ENCODE data around the gene EEPD1.

DNA sequence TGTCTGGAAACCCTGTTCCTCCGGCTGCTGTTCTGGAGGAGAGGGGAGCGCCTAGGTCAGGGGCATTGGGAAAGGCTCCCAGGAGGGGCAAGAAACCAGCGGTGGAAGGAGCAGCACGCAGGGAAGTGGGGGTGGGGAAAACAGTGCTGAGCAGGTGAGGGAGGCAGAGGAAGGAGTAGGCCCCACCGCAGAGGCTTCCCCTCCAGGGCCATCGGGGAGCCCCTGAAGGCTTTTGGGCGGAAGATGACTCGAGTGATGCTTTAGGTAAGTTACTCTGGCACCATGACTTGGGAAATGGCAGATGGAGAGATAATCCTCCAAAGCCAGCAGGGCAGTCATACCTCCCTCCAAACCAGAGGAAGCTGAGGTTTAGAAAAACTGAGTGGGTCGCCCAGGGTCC is 130.1 kb downstream of the EEPD1 start:
- TF ChIP-seq, protein P1, sequence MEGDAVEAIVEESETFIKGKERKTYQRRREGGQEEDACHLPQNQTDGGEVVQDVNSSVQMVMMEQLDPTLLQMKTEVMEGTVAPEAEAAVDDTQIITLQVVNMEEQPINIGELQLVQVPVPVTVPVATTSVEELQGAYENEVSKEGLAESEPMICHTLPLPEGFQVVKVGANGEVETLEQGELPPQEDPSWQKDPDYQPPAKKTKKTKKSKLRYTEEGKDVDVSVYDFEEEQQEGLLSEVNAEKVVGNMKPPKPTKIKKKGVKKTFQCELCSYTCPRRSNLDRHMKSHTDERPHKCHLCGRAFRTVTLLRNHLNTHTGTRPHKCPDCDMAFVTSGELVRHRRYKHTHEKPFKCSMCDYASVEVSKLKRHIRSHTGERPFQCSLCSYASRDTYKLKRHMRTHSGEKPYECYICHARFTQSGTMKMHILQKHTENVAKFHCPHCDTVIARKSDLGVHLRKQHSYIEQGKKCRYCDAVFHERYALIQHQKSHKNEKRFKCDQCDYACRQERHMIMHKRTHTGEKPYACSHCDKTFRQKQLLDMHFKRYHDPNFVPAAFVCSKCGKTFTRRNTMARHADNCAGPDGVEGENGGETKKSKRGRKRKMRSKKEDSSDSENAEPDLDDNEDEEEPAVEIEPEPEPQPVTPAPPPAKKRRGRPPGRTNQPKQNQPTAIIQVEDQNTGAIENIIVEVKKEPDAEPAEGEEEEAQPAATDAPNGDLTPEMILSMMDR (IDR thresholded peaks at IDR 0.05; ENCODE audit: borderline replicate concordance, extremely low read depth, low read length, poor library complexity, severe bottlenecking), result no peak
- no peak for TF ChIP-seq EZH2 (IDR thresholded peaks at IDR 0.05; ENCODE audit: borderline replicate concordance, low read depth, low read length, severe bottlenecking)

Measured in DND-41 (cell line).